ENCODE measurements around the gene MEIS2.

MEIS2 gene

GRCh38 chr15:36933255-36933990 lies 166.9 kb downstream of the MEIS2 start:
- DNase-seq (ENCODE audit: low spot score): no peak

- no peak for DNase-seq (ENCODE audit: low spot score)
Observed at GRCh38 chr15:36932070-36932469, 168.3 kb downstream of the MEIS2 start.

- no peak for DNase-seq (ENCODE audit: low spot score)
Observed at GRCh38 chr15:36931434-36931833, 168.9 kb downstream of the MEIS2 start.

- no peak for DNase-seq (ENCODE audit: low spot score)
Observed at GRCh38 chr15:36926427-36926825, 173.9 kb downstream of the MEIS2 start.

GRCh38 chr15:36925653-36926426 lies 174.5 kb downstream of the MEIS2 start:
- DNase-seq (ENCODE audit: low spot score): no peak

- no peak for DNase-seq (ENCODE audit: low spot score)
Observed at GRCh38 chr15:36925049-36925448, 175.3 kb downstream of the MEIS2 start.

GRCh38 chr15:36924034-36924433 lies 176.3 kb downstream of the MEIS2 start:
- DNase-seq (ENCODE audit: low spot score): no peak

- no peak for DNase-seq (ENCODE audit: low spot score)
Observed at GRCh38 chr15:36921484-36922091, 178.8 kb downstream of the MEIS2 start.

- DNase-seq (ENCODE audit: low spot score): no peak
Observed at GRCh38 chr15:36917411-36918267, 182.7 kb downstream of the MEIS2 start.

- no peak for DNase-seq (ENCODE audit: low spot score)
Observed at GRCh38 chr15:36914960-36915808, 185.2 kb downstream of the MEIS2 start.

- no peak for DNase-seq (ENCODE audit: low spot score)
Observed at GRCh38 chr15:36914466-36914865, 185.9 kb downstream of the MEIS2 start.

- DNase-seq (ENCODE audit: low spot score): no peak
Observed at GRCh38 chr15:36912311-36912712, 188.0 kb downstream of the MEIS2 start.

GRCh38 chr15:36911322-36911944 lies 188.9 kb downstream of the MEIS2 start:
- DNase-seq (ENCODE audit: low spot score): no peak

- no peak for DNase-seq (ENCODE audit: low spot score)
Observed at GRCh38 chr15:36908991-36909390, 191.4 kb downstream of the MEIS2 start.

- no peak for DNase-seq (ENCODE audit: low spot score)
Observed at GRCh38 chr15:36907295-36907694, 193.1 kb downstream of the MEIS2 start.

- DNase-seq (ENCODE audit: low spot score): no peak
Observed at GRCh38 chr15:36905908-36906307, 194.4 kb downstream of the MEIS2 start.

GRCh38 chr15:36904715-36905114 lies 195.6 kb downstream of the MEIS2 start:
- no peak for DNase-seq (ENCODE audit: low spot score)

GRCh38 chr15:36903922-36904556 lies 196.3 kb downstream of the MEIS2 start:
- no peak for DNase-seq (ENCODE audit: low spot score)

- no peak for DNase-seq (ENCODE audit: low spot score)
Observed at GRCh38 chr15:36903195-36903594, 197.2 kb downstream of the MEIS2 start.

GRCh38 chr15:36901012-36901411 lies 199.3 kb downstream of the MEIS2 start:
- no peak for DNase-seq (ENCODE audit: low spot score)

Measured in activated CD4-positive, alpha-beta T cell treated with anti-CD3 and anti-CD28 coated beads, Interleukin-2, Interleukin-4, amounts not matched to agents 100 ng/mL and 50 ng/mL, durations not matched to agents 16 hours and 8 hours (primary cell).